Measurements from ENCODE around the gene PBX4.

- TF ChIP-seq, protein P1, sequence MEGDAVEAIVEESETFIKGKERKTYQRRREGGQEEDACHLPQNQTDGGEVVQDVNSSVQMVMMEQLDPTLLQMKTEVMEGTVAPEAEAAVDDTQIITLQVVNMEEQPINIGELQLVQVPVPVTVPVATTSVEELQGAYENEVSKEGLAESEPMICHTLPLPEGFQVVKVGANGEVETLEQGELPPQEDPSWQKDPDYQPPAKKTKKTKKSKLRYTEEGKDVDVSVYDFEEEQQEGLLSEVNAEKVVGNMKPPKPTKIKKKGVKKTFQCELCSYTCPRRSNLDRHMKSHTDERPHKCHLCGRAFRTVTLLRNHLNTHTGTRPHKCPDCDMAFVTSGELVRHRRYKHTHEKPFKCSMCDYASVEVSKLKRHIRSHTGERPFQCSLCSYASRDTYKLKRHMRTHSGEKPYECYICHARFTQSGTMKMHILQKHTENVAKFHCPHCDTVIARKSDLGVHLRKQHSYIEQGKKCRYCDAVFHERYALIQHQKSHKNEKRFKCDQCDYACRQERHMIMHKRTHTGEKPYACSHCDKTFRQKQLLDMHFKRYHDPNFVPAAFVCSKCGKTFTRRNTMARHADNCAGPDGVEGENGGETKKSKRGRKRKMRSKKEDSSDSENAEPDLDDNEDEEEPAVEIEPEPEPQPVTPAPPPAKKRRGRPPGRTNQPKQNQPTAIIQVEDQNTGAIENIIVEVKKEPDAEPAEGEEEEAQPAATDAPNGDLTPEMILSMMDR (IDR thresholded peaks at IDR 0.05) = no peak
- TF ChIP-seq POLR2A (IDR thresholded peaks at IDR 0.05) (no peak), POLR2AphosphoS5 (IDR thresholded peaks at IDR 0.05) (no peak), EP300 (IDR thresholded peaks at IDR 0.05) (no peak)
Measured at GRCh38 chr19:19547674-19548336, 70.7 kb downstream of the PBX4 start.
